Breast epithelium (tissue), 4 donors: Measurements from ENCODE around the gene CRYBG2. TPM values are rescaled to one million over a fixed set of nuclear protein-coding genes. Genes with fewer than 3 reads are reported as not detected.

Experiments
- DNase-seq, 2 donors: peaks; one replicate each; pipeline ENCODE4 v3.0.0-alpha.2; 2019; ENCODE audit warnings: low spot score in 2 of 2
- H3K27ac ChIP-seq, 2 donors: fragments of 200-600 bp; sonication (generic) in 1 of 2; one replicate each; pipeline ENCODE4 v1.5.1; 2016 to 2019; ENCODE audit warnings: mild to moderate bottlenecking in 1 of 2
- H3K27me3 ChIP-seq, 2 donors: fragments of 200-600 bp; sonication (generic) in 1 of 2; one replicate each; pipeline versions ENCODE4 v1.5.1 to v1.6.0; 2017 to 2019; ENCODE audit warnings: control low read depth in 1 of 2, mild to moderate bottlenecking in 1 of 2
- H3K36me3 ChIP-seq: fragments of 200-600 bp; one replicate; pipeline ENCODE4 v1.5.1; 2019
- H3K4me1 ChIP-seq, 2 donors: fragments of 200-600 bp; sonication (generic); one replicate each; pipeline ENCODE4 v1.5.1; 2016 to 2019; ENCODE audit warnings: control low read depth in 1 of 2
- H3K4me3 ChIP-seq, 3 donors: fragments of 200-600 bp; sonication (generic); 1 replicate in 2 of 3; 2 replicates in 1 of 3; pipeline ENCODE4 v1.5.1; 2016 to 2019; ENCODE audit warnings: mild to moderate bottlenecking in 3 of 3, moderate library complexity in 2 of 3
- H3K9me3 ChIP-seq, 2 donors: fragments of 200-600 bp; sonication (generic) in 1 of 2; one replicate each; pipeline ENCODE4 v1.5.1; 2016 to 2019; ENCODE audit warnings: control low read depth in 1 of 2
- CTCF ChIP-seq, 3 donors: fragments of 450-650 bp; IDR thresholded peaks; one replicate each; pipeline ENCODE4 v1.5.1; 2016 to 2017; ENCODE audit warnings: antibody characterized with exemption in 3 of 3, mild to moderate bottlenecking in 3 of 3, moderate library complexity in 3 of 3
- POLR2A ChIP-seq: fragments of 450-650 bp; IDR thresholded peaks from one replicate; pipeline ENCODE4 v1.6.1; 2016; ENCODE audit warnings: antibody characterized with exemption, mild to moderate bottlenecking, moderate library complexity
- POLR2AphosphoS5 ChIP-seq, 3 donors: sonication (generic); formaldehyde crosslinking; IDR thresholded peaks; one replicate each; pipeline ENCODE4 v1.6.1; 2017; ENCODE audit warnings: antibody characterized with exemption in 3 of 3
- intact Hi-C: fragments of 100-400 bp; cut with DNase I; formaldehyde crosslinking; loops from one replicate; pipeline ENCODE4 v1.15.1; 2023; ENCODE audit warnings: low total_unique reads
- total RNA-seq, 3 donors: library from RNA; depleted of rRNA; stranded (reverse); fragments of >200 nt; gene quantifications; one replicate each; pipeline ENCODE4 v1.1.0, GENCODE V29; 2016

CRYBG2 gene
- total RNA-seq, 3 donors from 2014 or later = 0.66 TPM; not detected in 2

- Histone ChIP-seq H3K9me3 (no peaks in the 10 kb centered on the region), H3K27ac (peak overlapping the region; percentile 95 to 97), H3K36me3 (no peaks in the 10 kb centered on the region), H3K4me3 (no peak overlapping the region), H3K4me1 (peaks cover 11 to 28% of the 10 kb centered on the region in 2 donors), H3K27me3 (no peaks in the 10 kb centered on the region)
- DNase-seq = no peak
- intact Hi-C loops = loop anchor here (5.0 kb wide), 1 partner anchor 45 kb away; no protein-coding TSS in a partner anchor
- TF ChIP-seq POLR2AphosphoS5 (IDR thresholded peaks at IDR 0.05) = no peak
- no peak for TF ChIP-seq POLR2A
- TF ChIP-seq CTCF (IDR thresholded peaks at IDR 0.05) = no peak
Observed at GRCh38 chr1:26277261-26277661, 76.7 kb downstream of the CRYBG2 start.

- Histone ChIP-seq H3K9me3 (no peaks in the 10 kb centered on the region), H3K27me3 (no peaks in the 10 kb centered on the region), H3K36me3 (no peaks in the 10 kb centered on the region), H3K27ac (peak overlapping the region; percentile 95 to 97), H3K4me3 (peak overlapping the region in 1 of 3 donors; percentile 24), H3K4me1 (peaks cover 11 to 28% of the 10 kb centered on the region in 2 donors)
- peak in 1 of 3 donors; percentile 6 for TF ChIP-seq POLR2AphosphoS5 (IDR thresholded peaks at IDR 0.05)
- no peak for TF ChIP-seq POLR2A
- DNase-seq = no peak
- intact Hi-C loops = loop anchor here (5.0 kb wide), 1 partner anchor 46 kb away; no protein-coding TSS in a partner anchor
Observed at GRCh38 chr1:26276432-26276838, 77.5 kb downstream of the CRYBG2 start.

GRCh38 chr1:26275580-26276431, 78.1 kb downstream of the CRYBG2 start:
- no peaks in the 10 kb centered on the region for H3K36me3 ChIP-seq
- DNase-seq = peak; percentile 71 to 82

GRCh38 chr1:26274801-26275425, 79.0 kb downstream of the CRYBG2 start:
- TF ChIP-seq POLR2AphosphoS5 (IDR thresholded peaks at IDR 0.05) = no peak
- no peak for TF ChIP-seq CTCF (IDR thresholded peaks at IDR 0.05)
- no peak for TF ChIP-seq POLR2A
- Histone ChIP-seq H3K27ac (peak overlapping the region; percentile 95 to 97), H3K4me1 (peaks cover 11 to 28% of the 10 kb centered on the region in 2 donors), H3K27me3 (no peaks in the 10 kb centered on the region), H3K36me3 (no peaks in the 10 kb centered on the region), H3K4me3 (no peak overlapping the region), H3K9me3 (no peaks in the 10 kb centered on the region)
- DNase-seq = no peak
- intact Hi-C loops = loop anchor here (5.0 kb wide), 1 partner anchor 47 kb away; no protein-coding TSS in a partner anchor

More at GRCh38 chr1:26275580-26276431, 78.1 kb downstream of the CRYBG2 start:
- H3K9me3 ChIP-seq = no peaks in the 10 kb centered on the region
- peaks cover 11 to 28% of the 10 kb centered on the region in 2 donors for H3K4me1 ChIP-seq
- H3K27ac ChIP-seq = peak overlapping the region; percentile 95 to 97
- TF ChIP-seq CTCF (IDR thresholded peaks at IDR 0.05) (peak; percentile 79 to 90 (median 89)), POLR2AphosphoS5 (IDR thresholded peaks at IDR 0.05) (peak; percentile 5 to 46 (median 26)), POLR2A (no peak)
- peak overlapping the region in 1 of 3 donors; percentile 24 for H3K4me3 ChIP-seq
- intact Hi-C loops = loop anchor here (5.0 kb wide), 1 partner anchor 46 kb away; no protein-coding TSS in a partner anchor
- H3K27me3 ChIP-seq = no peaks in the 10 kb centered on the region

Other genes starting within 250 kb of the CRYBG2 start
- gene PDIK1L, start 242.3 kb downstream of the CRYBG2 start, total RNA-seq = 10 to 100 TPM in 1 of 3 donors, 1 to 10 TPM in 2; 9.2 to 17.3 (median 9.3) TPM
- gene FAM110D, start 195.1 kb downstream of the CRYBG2 start, total RNA-seq = 1 to 10 TPM; 3.4 to 9.1 (median 6.2) TPM
- not detected for gene C1orf232, start 185.2 kb downstream of the CRYBG2 start, total RNA-seq
- 10 to 100 TPM; 26.4 to 39.7 (median 31.9) TPM for gene ZNF593, start 184.2 kb downstream of the CRYBG2 start, total RNA-seq
- gene ZNF593OS, start 182.3 kb downstream of the CRYBG2 start, total RNA-seq = not detected
- gene CNKSR1, start 176.6 kb downstream of the CRYBG2 start, total RNA-seq = 10 to 100 TPM in 2 of 3 donors, 1 to 10 TPM in 1; 2.2 to 28.2 (median 22.3) TPM
- gene CATSPER4, start 163.5 kb downstream of the CRYBG2 start, total RNA-seq = not detected
- gene CEP85, start 119.9 kb downstream of the CRYBG2 start, total RNA-seq = 10 to 100 TPM in 1 of 3 donors, 1 to 10 TPM in 2; 4.8 to 11.7 (median 7.5) TPM
- 10 to 100 TPM; 27.5 to 55.7 (median 50.1) TPM for gene SH3BGRL3, start 74.0 kb downstream of the CRYBG2 start, total RNA-seq
- gene UBXN11, start 47.5 kb downstream of the CRYBG2 start, total RNA-seq = 10 to 100 TPM; 15.0 to 25.5 (median 24.9) TPM
- gene CD52, start 36.2 kb downstream of the CRYBG2 start, total RNA-seq = 10 to 100 TPM in 2 of 3 donors, 1 to 10 TPM in 1; 8.3 to 12.8 (median 12.3) TPM
- under 1 TPM in 2 of 3 donors, not detected in 1; 0.48 to 0.59 TPM for gene ZNF683, start 18.6 kb upstream of the CRYBG2 start, total RNA-seq
- gene LIN28A, start 56.7 kb upstream of the CRYBG2 start, total RNA-seq = not detected
- 10 to 100 TPM; 37.0 to 85.9 (median 42.9) TPM for gene DHDDS, start 78.2 kb upstream of the CRYBG2 start, total RNA-seq
- gene HMGN2, start 118.3 kb upstream of the CRYBG2 start, total RNA-seq = 100 to 1,000 TPM; 192 to 261 (median 204) TPM
- 10 to 100 TPM; 12.5 to 43.0 (median 30.8) TPM for gene RPS6KA1, start 175.6 kb upstream of the CRYBG2 start, total RNA-seq